ENCODE data around the gene KLHL8.

GRCh38 chr4:87141428-87141827, 79.0 kb downstream of the KLHL8 start:
- TF ChIP-seq POLR2A (IDR thresholded peaks at IDR 0.05; ENCODE audit: low read length) (no peak), GATA1 (IDR thresholded peaks at IDR 0.05; ENCODE audit: low read depth, low read length) (no peak)

Measured in erythroblast (primary cell).